Peyer's patch (tissue), 4 donors: ENCODE results near the gene TMEM258. TPM values are rescaled to one million over a fixed set of nuclear protein-coding genes. Genes with fewer than 3 reads are reported as not detected.

Experiments
- DNase-seq, 3 donors: peaks; one replicate each; pipeline ENCODE4 v3.0.0-alpha.2; 2017 to 2019
- H3K27ac ChIP-seq, 4 donors: fragments of 200-600 bp; sonication (generic); one replicate each; pipeline ENCODE4 v1.5.1; 2016 to 2019
- H3K27me3 ChIP-seq, 2 donors: fragments of 200-600 bp; sonication (generic); one replicate each; pipeline ENCODE4 v1.5.1; 2019
- H3K36me3 ChIP-seq, 3 donors: fragments of 200-600 bp; sonication (generic); one replicate each; pipeline ENCODE4 v1.5.1; 2016 to 2019
- H3K4me1 ChIP-seq, 4 donors: fragments of 200-600 bp; sonication (generic); one replicate each; pipeline ENCODE4 v1.5.1; 2016 to 2019
- H3K4me3 ChIP-seq, 4 donors: fragments of 200-600 bp; sonication (generic); 1 replicate in 3 of 4; 2 replicates in 1 of 4; pipeline ENCODE4 v1.5.1; 2016 to 2019; ENCODE audit warnings: mild to moderate bottlenecking in 1 of 4
- H3K9me3 ChIP-seq, 4 donors: fragments of 200-600 bp; sonication (generic); one replicate each; pipeline ENCODE4 v1.5.1; 2016 to 2019; ENCODE audit warnings: mild to moderate bottlenecking in 1 of 4
- POLR2A ChIP-seq, 2 donors: fragments of 450-650 bp; IDR thresholded peaks; one replicate each; pipeline ENCODE4 v1.5.1; 2017; ENCODE audit warnings: antibody characterized with exemption in 2 of 2, mild to moderate bottlenecking in 2 of 2, moderate library complexity in 2 of 2
- total RNA-seq, 4 donors: library from RNA; depleted of rRNA; stranded (reverse); fragments of >200 nt; gene quantifications; one replicate each; pipeline ENCODE4 v1.1.0, GENCODE V29; 2016
- TF ChIP-seq, protein P1 (sequence below), 6 experiments: fragments of 450-650 bp in 4 of 6; fragments of 200-600 bp in 2 of 6; sonication (generic) in 1 of 6; IDR thresholded peaks; one replicate each; pipeline ENCODE4 v1.5.1; 2017 to 2019; ENCODE audit warnings: antibody characterized with exemption in 6 of 6, mild to moderate bottlenecking in 3 of 6, moderate library complexity in 1 of 6

TMEM258 gene
- total RNA-seq, 4 donors from 2014 or later, result 28.7 to 34.7 (median 34.5) TPM; not detected in 1

- H3K27ac ChIP-seq, result no peak overlapping the region
- H3K36me3 ChIP-seq, result peaks cover 0 to 30% (median 0%) of the 10 kb centered on the region in 3 donors
- H3K4me1 ChIP-seq, result peaks cover 0 to 6% (median 0%) of the 10 kb centered on the region in 4 donors
- no peak overlapping the region for H3K4me3 ChIP-seq
- TF ChIP-seq, protein P1, sequence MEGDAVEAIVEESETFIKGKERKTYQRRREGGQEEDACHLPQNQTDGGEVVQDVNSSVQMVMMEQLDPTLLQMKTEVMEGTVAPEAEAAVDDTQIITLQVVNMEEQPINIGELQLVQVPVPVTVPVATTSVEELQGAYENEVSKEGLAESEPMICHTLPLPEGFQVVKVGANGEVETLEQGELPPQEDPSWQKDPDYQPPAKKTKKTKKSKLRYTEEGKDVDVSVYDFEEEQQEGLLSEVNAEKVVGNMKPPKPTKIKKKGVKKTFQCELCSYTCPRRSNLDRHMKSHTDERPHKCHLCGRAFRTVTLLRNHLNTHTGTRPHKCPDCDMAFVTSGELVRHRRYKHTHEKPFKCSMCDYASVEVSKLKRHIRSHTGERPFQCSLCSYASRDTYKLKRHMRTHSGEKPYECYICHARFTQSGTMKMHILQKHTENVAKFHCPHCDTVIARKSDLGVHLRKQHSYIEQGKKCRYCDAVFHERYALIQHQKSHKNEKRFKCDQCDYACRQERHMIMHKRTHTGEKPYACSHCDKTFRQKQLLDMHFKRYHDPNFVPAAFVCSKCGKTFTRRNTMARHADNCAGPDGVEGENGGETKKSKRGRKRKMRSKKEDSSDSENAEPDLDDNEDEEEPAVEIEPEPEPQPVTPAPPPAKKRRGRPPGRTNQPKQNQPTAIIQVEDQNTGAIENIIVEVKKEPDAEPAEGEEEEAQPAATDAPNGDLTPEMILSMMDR (IDR thresholded peaks at IDR 0.05), result no peak
- no peak for TF ChIP-seq POLR2A (IDR thresholded peaks at IDR 0.05)
- H3K9me3 ChIP-seq, result no peaks in the 10 kb centered on the region
- H3K27me3 ChIP-seq, result no peaks in the 10 kb centered on the region
- no peak for DNase-seq
Measured at GRCh38 chr11:61775606-61776554, 16.5 kb downstream of the TMEM258 start.

DNA sequence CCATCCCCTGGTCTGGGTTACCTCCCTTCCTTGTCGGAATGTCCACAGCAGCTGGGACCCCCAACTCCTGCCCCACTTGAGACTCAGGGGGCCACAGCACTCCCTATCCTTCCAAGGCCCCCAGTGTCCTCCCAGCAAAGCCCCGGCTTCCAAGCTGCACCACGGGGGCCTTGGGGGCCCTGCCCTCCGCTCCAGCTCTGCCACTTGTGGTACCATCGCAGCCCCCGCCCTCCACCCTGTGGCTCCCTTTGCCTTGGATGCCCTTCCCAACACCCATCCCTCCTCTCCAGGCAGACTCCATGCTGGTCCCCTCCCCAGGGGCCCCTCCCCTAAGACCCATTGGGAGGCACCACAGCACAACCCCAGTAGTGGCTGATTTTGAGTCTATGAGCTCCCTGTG, 17.3 kb downstream of the TMEM258 start:
- no peaks in the 10 kb centered on the region for H3K27me3 ChIP-seq
- DNase-seq, result no peak
- no peak overlapping the region for H3K4me3 ChIP-seq
- no peak for TF ChIP-seq POLR2A (IDR thresholded peaks at IDR 0.05)
- TF ChIP-seq, protein P1 (IDR thresholded peaks at IDR 0.05), result no peak
- H3K9me3 ChIP-seq, result no peaks in the 10 kb centered on the region
- peaks cover 0 to 24% (median 0%) of the 10 kb centered on the region in 3 donors for H3K36me3 ChIP-seq
- H3K27ac ChIP-seq, result no peak overlapping the region
- H3K4me1 ChIP-seq, result peaks cover 0 to 6% (median 0%) of the 10 kb centered on the region in 4 donors

DNA sequence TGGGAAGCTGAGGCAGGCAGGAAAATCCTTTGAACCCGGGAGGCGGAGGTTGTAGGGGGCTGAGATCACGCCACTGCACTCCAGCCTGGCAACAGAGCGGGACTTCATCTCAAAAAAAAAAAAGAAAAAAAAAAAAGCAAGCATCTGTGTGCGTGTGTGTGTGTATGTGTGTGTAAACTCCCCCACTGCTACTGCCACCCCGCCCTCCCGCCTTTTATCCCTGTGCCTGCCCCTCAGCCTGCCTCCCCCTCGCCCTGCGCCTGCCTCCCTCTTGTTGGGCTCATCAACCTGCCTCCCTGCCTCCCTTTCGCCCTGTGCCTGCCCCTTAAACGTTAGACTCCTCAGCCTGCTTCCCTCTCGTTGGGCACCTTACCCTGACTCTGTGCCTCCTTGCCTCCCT, 18.0 kb downstream of the TMEM258 start:
- peaks cover 0 to 21% (median 0%) of the 10 kb centered on the region in 3 donors for H3K36me3 ChIP-seq
- H3K27me3 ChIP-seq, result no peaks in the 10 kb centered on the region
- no peak for TF ChIP-seq POLR2A (IDR thresholded peaks at IDR 0.05)
- H3K9me3 ChIP-seq, result no peaks in the 10 kb centered on the region
- peaks cover 0 to 6% (median 0%) of the 10 kb centered on the region in 4 donors for H3K4me1 ChIP-seq
- no peak for DNase-seq
- no peak overlapping the region for H3K27ac ChIP-seq
- no peak overlapping the region for H3K4me3 ChIP-seq

DNA sequence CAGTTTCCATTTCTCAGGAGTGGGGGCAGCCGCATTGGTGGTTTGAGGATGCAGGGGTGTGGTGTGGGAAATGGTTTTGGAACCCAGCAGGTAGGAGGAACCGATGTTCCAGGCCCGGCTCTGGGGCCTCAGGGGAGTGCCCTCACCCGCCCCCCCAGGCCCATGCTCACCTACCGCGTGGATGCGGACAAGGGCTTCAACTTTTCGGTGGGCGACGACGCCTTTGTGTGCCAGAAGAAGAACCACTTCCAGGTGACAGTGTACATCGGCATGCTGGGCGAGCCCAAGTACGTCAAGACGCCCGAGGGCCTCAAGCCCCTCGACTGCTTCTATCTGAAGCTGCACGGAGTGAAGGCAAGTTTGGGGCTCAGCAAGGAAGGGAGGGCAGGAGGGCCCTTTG, 18.6 kb downstream of the TMEM258 start:
- H3K9me3 ChIP-seq, result no peaks in the 10 kb centered on the region
- no peak overlapping the region for H3K27ac ChIP-seq
- TF ChIP-seq POLR2A (IDR thresholded peaks at IDR 0.05), result no peak
- TF ChIP-seq, protein P1 (IDR thresholded peaks at IDR 0.05), result no peak
- no peak for DNase-seq
- no peak overlapping the region for H3K4me3 ChIP-seq
- H3K36me3 ChIP-seq, result peaks cover 0 to 15% (median 0%) of the 10 kb centered on the region in 3 donors
- H3K4me1 ChIP-seq, result peaks cover 0 to 6% (median 0%) of the 10 kb centered on the region in 4 donors
- no peaks in the 10 kb centered on the region for H3K27me3 ChIP-seq

- H3K27me3 ChIP-seq, result no peaks in the 10 kb centered on the region
- H3K4me1 ChIP-seq, result peaks cover 0 to 6% (median 0%) of the 10 kb centered on the region in 4 donors
- no peaks in the 10 kb centered on the region for H3K9me3 ChIP-seq
- H3K27ac ChIP-seq, result no peak overlapping the region
- no peak overlapping the region for H3K4me3 ChIP-seq
- TF ChIP-seq, protein P1 (IDR thresholded peaks at IDR 0.05), result no peak
- TF ChIP-seq POLR2A (IDR thresholded peaks at IDR 0.05), result no peak
- DNase-seq, result no peak
- peaks cover 0 to 14% (median 0%) of the 10 kb centered on the region in 3 donors for H3K36me3 ChIP-seq
Measured at GRCh38 chr11:61773356-61773755, 19.0 kb downstream of the TMEM258 start.

DNA sequence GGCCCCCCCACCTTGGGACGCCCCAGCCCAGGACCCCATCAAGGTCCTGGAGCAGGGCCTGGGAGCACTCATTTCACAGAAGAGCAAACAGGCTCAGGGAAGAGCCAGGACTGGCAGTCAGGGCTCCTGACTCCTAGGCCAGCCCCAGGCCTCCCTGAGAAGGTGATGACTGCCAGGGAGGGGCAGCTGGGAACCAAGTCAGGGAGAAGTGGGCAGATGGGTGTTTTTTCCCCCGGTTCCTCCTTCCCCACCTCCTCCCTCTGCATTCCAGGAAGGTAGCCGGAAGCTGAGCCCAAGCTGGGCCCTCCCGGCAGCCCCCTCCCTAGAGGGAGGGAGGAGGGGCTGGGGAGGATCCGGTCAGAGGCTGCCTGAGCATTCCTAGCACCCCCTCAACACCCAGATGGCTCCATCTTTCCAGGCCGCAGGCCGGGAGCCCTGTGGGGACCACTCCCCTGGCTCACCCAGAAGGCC, 20.4 kb downstream of the TMEM258 start:
- H3K27ac ChIP-seq, result no peak overlapping the region
- H3K9me3 ChIP-seq, result no peaks in the 10 kb centered on the region
- H3K27me3 ChIP-seq, result no peaks in the 10 kb centered on the region
- no peak for DNase-seq
- no peak overlapping the region for H3K4me3 ChIP-seq
- H3K36me3 ChIP-seq, result peaks cover 0 to 2% (median 0%) of the 10 kb centered on the region in 3 donors
- TF ChIP-seq, protein P1 (IDR thresholded peaks at IDR 0.05), result no peak
- H3K4me1 ChIP-seq, result peaks cover 0 to 2% (median 0%) of the 10 kb centered on the region in 4 donors
